HEK293 (cell line): ENCODE data around the gene RIPOR1.

ENCODE experiments used
- CTCF ChIA-PET: fragments of 350-600 bp; formaldehyde crosslinking; extraction: SDS; loops from one replicate; lab custom pipeline; 2021; ENCODE audit warnings: antibody characterized with exemption; lab: Yijun Ruan, JAX
- POLR2A ChIA-PET: fragments of 300-600 bp; formaldehyde crosslinking; extraction: SDS; loops from one replicate; lab custom pipeline; 2020; ENCODE audit warnings: antibody characterized with exemption, inconsistent platforms; lab: Yijun Ruan, JAX
- H3K27ac ChIP-seq: fragments of 200-500 bp; sonication (Bioruptor generic); 2 replicates; pipeline ENCODE4 v1.5.1; 2014; ENCODE audit warnings: low read depth, low read length, control low read depth, inconsistent platforms; ENCODE audit errors: extremely low read depth
- H3K36me3 ChIP-seq, 2 experiments: fragments of 200-500 bp in 1 of 2; sonication (Bioruptor generic) in 1 of 2; 1 replicate in 1 of 2; 2 replicates in 1 of 2; pipeline ENCODE4 v1.5.1; 2014 to 2017; ENCODE audit warnings: inconsistent platforms in 2 of 2, low read length in 2 of 2; ENCODE audit not compliant: control insufficient read depth in 2 of 2, insufficient read depth in 1 of 2
- H3K4me1 ChIP-seq: fragments of 200-500 bp; sonication (Bioruptor generic); 2 replicates; pipeline ENCODE4 v1.5.1; 2014; ENCODE audit warnings: mild to moderate bottlenecking, low read length, inconsistent platforms; ENCODE audit not compliant: control insufficient read depth, insufficient read depth
- H3K4me3 ChIP-seq: 2 replicates; pipeline ENCODE4 v1.5.1; 2011; ENCODE audit warnings: low read depth, mild to moderate bottlenecking, control low read depth, low read length, moderate library complexity
- H3K9me3 ChIP-seq: fragments of 200-500 bp; sonication (Bioruptor generic); 2 replicates; pipeline ENCODE4 v1.5.1; 2014; ENCODE audit warnings: low read depth, low read length, inconsistent platforms; ENCODE audit not compliant: control insufficient read depth, insufficient read depth
- BCL11A ChIP-seq: fragments of 450-650 bp; formaldehyde crosslinking; IDR thresholded peaks from 2 replicates; pipeline ENCODE4 v1.5.1; 2016; ENCODE audit warnings: low read depth, missing biosample characterization, missing genetic modification characterization
- EGR2 ChIP-seq: fragments of 450-650 bp; formaldehyde crosslinking; IDR thresholded peaks from 2 replicates; pipeline ENCODE4 v1.5.1; 2016; ENCODE audit warnings: low read depth, missing biosample characterization, missing genetic modification characterization
- GLIS1 ChIP-seq: fragments of 450-650 bp; formaldehyde crosslinking; IDR thresholded peaks from 2 replicates; pipeline ENCODE4 v1.5.1; 2016; ENCODE audit warnings: missing biosample characterization, missing genetic modification characterization
- GLIS2 ChIP-seq: fragments of 450-650 bp; formaldehyde crosslinking; IDR thresholded peaks from 2 replicates; pipeline ENCODE4 v1.5.1; 2016; ENCODE audit warnings: missing biosample characterization, missing genetic modification characterization
- KLF9 ChIP-seq: fragments of 450-650 bp; formaldehyde crosslinking; IDR thresholded peaks from 2 replicates; pipeline ENCODE4 v1.5.1; 2016; ENCODE audit warnings: missing biosample characterization, missing genetic modification characterization, low read depth
- MZF1 ChIP-seq: fragments of 450-650 bp; formaldehyde crosslinking; IDR thresholded peaks from 2 replicates; pipeline ENCODE4 v1.5.1; 2017; ENCODE audit warnings: missing biosample characterization, missing genetic modification characterization, borderline replicate concordance
- YY1 ChIP-seq: fragments of 450-650 bp; formaldehyde crosslinking; IDR thresholded peaks from 2 replicates; pipeline ENCODE4 v1.5.1; 2018; ENCODE audit warnings: missing biosample characterization, missing genetic modification characterization
- ZFHX2 ChIP-seq: fragments of 450-650 bp; formaldehyde crosslinking; conservative IDR thresholded peaks from 2 replicates; pipeline ENCODE4 v1.5.1; 2016; ENCODE audit warnings: missing biosample characterization, missing genetic modification characterization
- ZNF544 ChIP-seq: fragments of 450-650 bp; formaldehyde crosslinking; IDR thresholded peaks from 2 replicates; pipeline ENCODE4 v1.5.0; 2017; ENCODE audit warnings: missing biosample characterization, missing genetic modification characterization
- ZNF776 ChIP-seq: fragments of 450-650 bp; formaldehyde crosslinking; IDR thresholded peaks from 2 replicates; pipeline ENCODE4 v1.5.0; 2017; ENCODE audit warnings: missing biosample characterization, missing genetic modification characterization, borderline replicate concordance
- ZNF792 ChIP-seq: fragments of 450-650 bp; formaldehyde crosslinking; IDR thresholded peaks from 2 replicates; pipeline ENCODE4 v1.5.1; 2016; ENCODE audit warnings: missing biosample characterization, missing genetic modification characterization
- TF ChIP-seq, protein P1 (sequence below): fragments of 450-650 bp; formaldehyde crosslinking; IDR thresholded peaks from 2 replicates; pipeline ENCODE4 v1.5.1; 2016; ENCODE audit warnings: missing biosample characterization, missing genetic modification characterization
- TF ChIP-seq, protein P2 (sequence below): fragments of 450-650 bp; formaldehyde crosslinking; IDR thresholded peaks from 2 replicates; pipeline ENCODE4 v1.5.0; 2017; ENCODE audit warnings: missing biosample characterization, missing genetic modification characterization, borderline replicate concordance
- TF ChIP-seq, protein P3 (sequence below): fragments of 450-650 bp; formaldehyde crosslinking; conservative IDR thresholded peaks from 2 replicates; pipeline ENCODE4 v1.5.1; 2016; ENCODE audit warnings: low read depth, missing biosample characterization, missing genetic modification characterization
- TF ChIP-seq, protein P4 (sequence below): fragments of 450-650 bp; formaldehyde crosslinking; IDR thresholded peaks from 2 replicates; pipeline ENCODE4 v1.5.1; 2016; ENCODE audit warnings: missing biosample characterization, missing genetic modification characterization

RIPOR1 gene, protein sequence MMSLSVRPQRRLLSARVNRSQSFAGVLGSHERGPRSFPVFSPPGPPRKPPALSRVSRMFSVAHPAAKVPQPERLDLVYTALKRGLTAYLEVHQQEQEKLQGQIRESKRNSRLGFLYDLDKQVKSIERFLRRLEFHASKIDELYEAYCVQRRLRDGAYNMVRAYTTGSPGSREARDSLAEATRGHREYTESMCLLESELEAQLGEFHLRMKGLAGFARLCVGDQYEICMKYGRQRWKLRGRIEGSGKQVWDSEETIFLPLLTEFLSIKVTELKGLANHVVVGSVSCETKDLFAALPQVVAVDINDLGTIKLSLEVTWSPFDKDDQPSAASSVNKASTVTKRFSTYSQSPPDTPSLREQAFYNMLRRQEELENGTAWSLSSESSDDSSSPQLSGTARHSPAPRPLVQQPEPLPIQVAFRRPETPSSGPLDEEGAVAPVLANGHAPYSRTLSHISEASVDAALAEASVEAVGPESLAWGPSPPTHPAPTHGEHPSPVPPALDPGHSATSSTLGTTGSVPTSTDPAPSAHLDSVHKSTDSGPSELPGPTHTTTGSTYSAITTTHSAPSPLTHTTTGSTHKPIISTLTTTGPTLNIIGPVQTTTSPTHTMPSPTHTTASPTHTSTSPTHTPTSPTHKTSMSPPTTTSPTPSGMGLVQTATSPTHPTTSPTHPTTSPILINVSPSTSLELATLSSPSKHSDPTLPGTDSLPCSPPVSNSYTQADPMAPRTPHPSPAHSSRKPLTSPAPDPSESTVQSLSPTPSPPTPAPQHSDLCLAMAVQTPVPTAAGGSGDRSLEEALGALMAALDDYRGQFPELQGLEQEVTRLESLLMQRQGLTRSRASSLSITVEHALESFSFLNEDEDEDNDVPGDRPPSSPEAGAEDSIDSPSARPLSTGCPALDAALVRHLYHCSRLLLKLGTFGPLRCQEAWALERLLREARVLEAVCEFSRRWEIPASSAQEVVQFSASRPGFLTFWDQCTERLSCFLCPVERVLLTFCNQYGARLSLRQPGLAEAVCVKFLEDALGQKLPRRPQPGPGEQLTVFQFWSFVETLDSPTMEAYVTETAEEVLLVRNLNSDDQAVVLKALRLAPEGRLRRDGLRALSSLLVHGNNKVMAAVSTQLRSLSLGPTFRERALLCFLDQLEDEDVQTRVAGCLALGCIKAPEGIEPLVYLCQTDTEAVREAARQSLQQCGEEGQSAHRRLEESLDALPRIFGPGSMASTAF

DNA sequence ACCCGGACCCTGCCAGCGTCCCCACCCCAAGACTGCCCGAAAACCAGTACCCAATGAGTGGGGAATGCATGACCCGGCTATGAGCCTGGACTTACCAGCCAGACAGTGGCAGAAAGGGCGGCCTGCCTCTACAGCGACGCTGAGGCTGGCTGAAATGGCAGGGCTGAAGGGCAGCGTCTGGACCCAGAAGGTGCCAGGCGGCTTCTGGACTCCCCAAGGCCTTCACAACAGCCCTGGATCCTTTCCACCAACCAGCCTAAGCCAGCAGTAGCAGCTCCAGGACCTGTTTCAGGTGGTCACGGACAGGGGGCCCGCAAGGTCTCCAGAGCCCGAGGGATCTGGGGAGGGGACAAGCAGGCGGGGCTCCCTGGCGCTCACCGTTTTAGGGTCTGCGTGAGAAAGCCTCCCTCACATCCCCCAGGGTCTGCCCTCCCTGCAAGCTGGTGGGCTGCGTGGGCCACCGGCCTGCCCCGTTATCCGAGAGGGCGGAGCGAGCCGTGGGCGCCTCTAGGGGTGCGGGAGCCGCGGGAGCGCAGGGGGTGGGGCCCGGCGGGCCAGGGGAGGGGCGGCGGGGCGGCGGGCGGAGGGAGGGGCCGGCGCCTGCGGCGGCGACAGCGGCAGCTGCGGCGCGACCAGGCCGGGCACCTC is at the start of gene RIPOR1:
TSS of gene RIPOR1 (plus strand) at position 608 of the 648 bp plus-strand sequence. CDS start 9,618 bp downstream, outside the sequence.
- ChIA-PET POLR2A (interaction anchor here (1.7 to 2.1 kb wide), 2 partner anchors 9 to 34 kb away, joined by 4 to 7 read pairs; partner anchors contain the start of gene CTCF), CTCF (interaction anchor here (1.3 to 5.6 kb wide), 4 partner anchors 7 to 116 kb away, joined by 3 to 62 read pairs (median 7); partner anchors contain the start of genes ATP6V0D1 and CARMIL2)

More for the DNA sequence above, at the start of gene RIPOR1:
- Histone ChIP-seq H3K9me3 (no peaks in the 10 kb centered on the region), H3K4me1 (no peaks in the 10 kb centered on the region), H3K27ac (peak within 1 kb of the TSS; percentile 72; the same call in 1 of the 2 replicates)
- TF ChIP-seq ZNF776 (tag by site-specific recombination) (no peak), GLIS1 (tag by site-specific recombination) (peak; percentile 12; the same call in 1 of the 2 replicates), MZF1 (0 out of 2 replicates have a peak, but pooled peaks have one; percentile 37), ZFHX2 (tag by site-specific recombination) (peak; percentile 73), ZNF544 (tag by site-specific recombination) (no peak), GLIS2 (tag by site-specific recombination) (peak; percentile 35; the same call in 1 of the 2 replicates), EGR2 (peak; percentile 60; the same call in 1 of the 2 replicates), ZNF792 (tag by site-specific recombination) (no peak), KLF9 (tag by site-specific recombination) (0 out of 2 replicates have a peak, but pooled peaks have one; percentile 34), BCL11A (tag by site-specific recombination) (no peak), YY1 (tag by site-specific recombination) (no peak)
- TF ChIP-seq, protein P1, sequence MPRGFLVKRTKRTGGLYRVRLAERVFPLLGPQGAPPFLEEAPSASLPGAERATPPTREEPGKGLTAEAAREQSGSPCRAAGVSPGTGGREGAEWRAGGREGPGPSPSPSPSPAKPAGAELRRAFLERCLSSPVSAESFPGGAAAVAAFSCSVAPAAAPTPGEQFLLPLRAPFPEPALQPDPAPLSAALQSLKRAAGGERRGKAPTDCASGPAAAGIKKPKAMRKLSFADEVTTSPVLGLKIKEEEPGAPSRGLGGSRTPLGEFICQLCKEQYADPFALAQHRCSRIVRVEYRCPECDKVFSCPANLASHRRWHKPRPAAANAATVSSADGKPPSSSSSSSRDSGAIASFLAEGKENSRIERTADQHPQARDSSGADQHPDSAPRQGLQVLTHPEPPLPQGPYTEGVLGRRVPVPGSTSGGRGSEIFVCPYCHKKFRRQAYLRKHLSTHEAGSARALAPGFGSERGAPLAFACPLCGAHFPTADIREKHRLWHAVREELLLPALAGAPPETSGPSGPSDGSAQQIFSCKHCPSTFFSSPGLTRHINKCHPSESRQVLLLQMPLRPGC (tag by site-specific recombination): no peak
- TF ChIP-seq, protein P2, sequence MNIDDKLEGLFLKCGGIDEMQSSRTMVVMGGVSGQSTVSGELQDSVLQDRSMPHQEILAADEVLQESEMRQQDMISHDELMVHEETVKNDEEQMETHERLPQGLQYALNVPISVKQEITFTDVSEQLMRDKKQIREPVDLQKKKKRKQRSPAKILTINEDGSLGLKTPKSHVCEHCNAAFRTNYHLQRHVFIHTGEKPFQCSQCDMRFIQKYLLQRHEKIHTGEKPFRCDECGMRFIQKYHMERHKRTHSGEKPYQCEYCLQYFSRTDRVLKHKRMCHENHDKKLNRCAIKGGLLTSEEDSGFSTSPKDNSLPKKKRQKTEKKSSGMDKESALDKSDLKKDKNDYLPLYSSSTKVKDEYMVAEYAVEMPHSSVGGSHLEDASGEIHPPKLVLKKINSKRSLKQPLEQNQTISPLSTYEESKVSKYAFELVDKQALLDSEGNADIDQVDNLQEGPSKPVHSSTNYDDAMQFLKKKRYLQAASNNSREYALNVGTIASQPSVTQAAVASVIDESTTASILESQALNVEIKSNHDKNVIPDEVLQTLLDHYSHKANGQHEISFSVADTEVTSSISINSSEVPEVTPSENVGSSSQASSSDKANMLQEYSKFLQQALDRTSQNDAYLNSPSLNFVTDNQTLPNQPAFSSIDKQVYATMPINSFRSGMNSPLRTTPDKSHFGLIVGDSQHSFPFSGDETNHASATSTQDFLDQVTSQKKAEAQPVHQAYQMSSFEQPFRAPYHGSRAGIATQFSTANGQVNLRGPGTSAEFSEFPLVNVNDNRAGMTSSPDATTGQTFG (tag by site-specific recombination): no peak
- TF ChIP-seq, protein P3, sequence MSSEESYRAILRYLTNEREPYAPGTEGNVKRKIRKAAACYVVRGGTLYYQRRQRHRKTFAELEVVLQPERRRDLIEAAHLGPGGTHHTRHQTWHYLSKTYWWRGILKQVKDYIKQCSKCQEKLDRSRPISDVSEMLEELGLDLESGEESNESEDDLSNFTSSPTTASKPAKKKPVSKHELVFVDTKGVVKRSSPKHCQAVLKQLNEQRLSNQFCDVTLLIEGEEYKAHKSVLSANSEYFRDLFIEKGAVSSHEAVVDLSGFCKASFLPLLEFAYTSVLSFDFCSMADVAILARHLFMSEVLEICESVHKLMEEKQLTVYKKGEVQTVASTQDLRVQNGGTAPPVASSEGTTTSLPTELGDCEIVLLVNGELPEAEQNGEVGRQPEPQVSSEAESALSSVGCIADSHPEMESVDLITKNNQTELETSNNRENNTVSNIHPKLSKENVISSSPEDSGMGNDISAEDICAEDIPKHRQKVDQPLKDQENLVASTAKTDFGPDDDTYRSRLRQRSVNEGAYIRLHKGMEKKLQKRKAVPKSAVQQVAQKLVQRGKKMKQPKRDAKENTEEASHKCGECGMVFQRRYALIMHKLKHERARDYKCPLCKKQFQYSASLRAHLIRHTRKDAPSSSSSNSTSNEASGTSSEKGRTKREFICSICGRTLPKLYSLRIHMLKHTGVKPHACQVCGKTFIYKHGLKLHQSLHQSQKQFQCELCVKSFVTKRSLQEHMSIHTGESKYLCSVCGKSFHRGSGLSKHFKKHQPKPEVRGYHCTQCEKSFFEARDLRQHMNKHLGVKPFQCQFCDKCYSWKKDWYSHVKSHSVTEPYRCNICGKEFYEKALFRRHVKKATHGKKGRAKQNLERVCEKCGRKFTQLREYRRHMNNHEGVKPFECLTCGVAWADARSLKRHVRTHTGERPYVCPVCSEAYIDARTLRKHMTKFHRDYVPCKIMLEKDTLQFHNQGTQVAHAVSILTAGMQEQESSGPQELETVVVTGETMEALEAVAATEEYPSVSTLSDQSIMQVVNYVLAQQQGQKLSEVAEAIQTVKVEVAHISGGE: no peak
- TF ChIP-seq, protein P4, sequence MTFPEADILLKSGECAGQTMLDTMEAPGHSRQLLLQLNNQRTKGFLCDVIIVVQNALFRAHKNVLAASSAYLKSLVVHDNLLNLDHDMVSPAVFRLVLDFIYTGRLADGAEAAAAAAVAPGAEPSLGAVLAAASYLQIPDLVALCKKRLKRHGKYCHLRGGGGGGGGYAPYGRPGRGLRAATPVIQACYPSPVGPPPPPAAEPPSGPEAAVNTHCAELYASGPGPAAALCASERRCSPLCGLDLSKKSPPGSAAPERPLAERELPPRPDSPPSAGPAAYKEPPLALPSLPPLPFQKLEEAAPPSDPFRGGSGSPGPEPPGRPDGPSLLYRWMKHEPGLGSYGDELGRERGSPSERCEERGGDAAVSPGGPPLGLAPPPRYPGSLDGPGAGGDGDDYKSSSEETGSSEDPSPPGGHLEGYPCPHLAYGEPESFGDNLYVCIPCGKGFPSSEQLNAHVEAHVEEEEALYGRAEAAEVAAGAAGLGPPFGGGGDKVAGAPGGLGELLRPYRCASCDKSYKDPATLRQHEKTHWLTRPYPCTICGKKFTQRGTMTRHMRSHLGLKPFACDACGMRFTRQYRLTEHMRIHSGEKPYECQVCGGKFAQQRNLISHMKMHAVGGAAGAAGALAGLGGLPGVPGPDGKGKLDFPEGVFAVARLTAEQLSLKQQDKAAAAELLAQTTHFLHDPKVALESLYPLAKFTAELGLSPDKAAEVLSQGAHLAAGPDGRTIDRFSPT (tag by site-specific recombination): 0 out of 2 replicates have a peak, but pooled peaks have one; percentile 17
- TF ChIP-seq, all 188 proteins: peak for 7
- peaks cover 0 to 3% of the 10 kb centered on the region in 2 experiments; a peak in 1 of 3 replicates for H3K36me3 ChIP-seq
- H3K4me3 ChIP-seq: peak within 1 kb of the TSS; percentile 56
